HG03460 (cell line): ENCODE measurements around the gene ZNF169.
"Not testable (repeated sequence)": the region's sequence is repeated elsewhere in the genome, so short reads cannot be mapped to it uniquely, and the experiment has no call there.

Experiments used
- ATAC-seq: cut with Tn5 transposase; IDR thresholded peaks from one replicate; pipeline ENCODE4 v1.9.1; 2021; ENCODE audit not compliant: unreplicated experiment

Gene ZNF169

GRCh38 chr9:94341703-94342102 is 82.6 kb downstream of the ZNF169 start:
- not testable (repeated sequence) for ATAC-seq

- ATAC-seq = not testable (repeated sequence)
Observed at GRCh38 chr9:94347451-94347850, 88.4 kb downstream of the ZNF169 start.

GRCh38 chr9:94348754-94349153 is 89.7 kb downstream of the ZNF169 start:
- ATAC-seq = not testable (repeated sequence)
